Measurements from ENCODE around the gene ZSCAN2. TPM values are rescaled to one million over a fixed set of nuclear protein-coding genes. Genes with fewer than 3 reads are reported as not detected.
"Not testable (repeated sequence)": the region's sequence is repeated elsewhere in the genome, so short reads cannot be mapped to it uniquely, and the experiment has no call there.

The ZSCAN2 gene
- total RNA-seq (1 to 10 TPM; 5.8 to 7.6 TPM), polyA plus RNA-seq (ENCODE audit: insufficient read length in 6 of 6) (10 to 100 TPM; 20.8 to 26.5 (median 22.7) TPM)
- long read RNA-seq, donor 1, transcript ZSCAN2-214 (3 exons, 2,242 nt): major isoform, 6 of 8 reads
- long read RNA-seq, donor 1, partial matches to known transcripts: 0 of 8 reads
- long read RNA-seq, donor 1, other reads (novel, unspliced or antisense): 0 of 8 reads
- long read RNA-seq, donor 2, partial matches to known transcripts: 0 of 6 reads
- long read RNA-seq, donor 2, other reads (novel, unspliced or antisense): 0 of 6 reads
- long read RNA-seq, donor 3, partial matches to known transcripts: 0 of 2 reads
- long read RNA-seq, donor 3, other reads (novel, unspliced or antisense): 0 of 2 reads
- long read RNA-seq, donor 4, partial matches to known transcripts: 0 of 2 reads
- long read RNA-seq, donor 4, other reads (novel, unspliced or antisense): 2 of 2 reads
- long read RNA-seq, donor 5, partial matches to known transcripts: 0 of 2 reads
- long read RNA-seq, donor 5, other reads (novel, unspliced or antisense): 0 of 2 reads
- long read RNA-seq, donor 6, partial matches to known transcripts: 19 of 34 reads
- long read RNA-seq, donor 6, other reads (novel, unspliced or antisense): 6 of 34 reads
- long read RNA-seq, donor 7, partial matches to known transcripts: 0 of 1 reads
- long read RNA-seq, donor 7, other reads (novel, unspliced or antisense): 0 of 1 reads
- long read RNA-seq, donor 8, transcript ZSCAN2-214 (3 exons, 2,242 nt): major isoform, 7 of 9 reads
- long read RNA-seq, donor 8, partial matches to known transcripts: 0 of 9 reads
- long read RNA-seq, donor 8, other reads (novel, unspliced or antisense): 0 of 9 reads
- long read RNA-seq, donor 9: 0 reads
- long read RNA-seq, donor 10, partial matches to known transcripts: 0 of 2 reads
- long read RNA-seq, donor 10, other reads (novel, unspliced or antisense): 0 of 2 reads
- long read RNA-seq, donor 11: 0 reads
- long read RNA-seq, donor 12, partial matches to known transcripts: 0 of 1 reads
- long read RNA-seq, donor 12, other reads (novel, unspliced or antisense): 0 of 1 reads

DNA sequence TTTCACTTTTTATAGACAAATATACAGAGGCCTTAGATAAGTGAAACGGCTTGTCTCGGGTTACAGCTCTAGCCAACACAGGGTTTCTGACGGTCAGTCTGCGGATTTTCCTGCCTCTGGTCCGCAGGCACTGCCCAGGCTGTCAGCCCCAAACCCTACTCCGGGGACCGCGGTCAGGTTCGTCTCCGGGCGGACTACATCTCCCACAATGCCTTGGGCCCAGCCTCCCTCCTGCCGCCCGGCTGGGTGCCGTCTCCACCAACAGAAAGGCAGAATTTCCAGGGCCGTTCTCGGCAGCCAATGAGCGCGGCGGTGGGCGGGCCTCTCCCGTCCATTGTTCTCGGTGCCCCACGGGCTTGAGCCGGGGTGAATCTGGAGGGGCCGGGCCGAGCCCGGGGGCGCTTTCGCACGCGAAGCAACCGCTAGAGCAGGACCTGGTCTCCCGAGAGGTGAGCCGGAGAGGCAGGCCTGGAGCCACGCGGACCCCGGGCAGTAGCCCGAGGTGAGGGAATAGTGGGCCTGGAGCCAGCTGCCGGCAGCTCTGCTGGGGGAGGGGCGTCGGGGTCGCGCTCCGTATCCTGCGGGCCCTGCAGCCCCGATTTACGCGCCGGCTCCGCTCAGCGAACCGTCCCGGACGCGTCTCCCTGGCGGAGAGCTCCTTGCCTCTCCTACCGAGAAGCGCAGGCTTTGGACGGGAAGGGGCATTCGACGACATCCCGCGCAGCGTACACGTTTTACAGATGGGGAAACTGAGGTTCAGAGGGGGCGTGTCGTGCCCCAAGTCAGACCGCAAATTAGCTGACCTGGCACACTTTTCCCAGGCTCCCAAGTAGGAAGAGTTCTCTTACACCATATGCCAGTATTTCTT, at the start of gene ZSCAN2:
Gene ZSCAN2 (plus strand): TSS at position 323 of the 868 bp plus-strand sequence. CDS start 2,919 bp downstream, outside the sequence.
- peak; percentile 93 to 99 (median 96) for DNase-seq
- Histone ChIP-seq H3K4me3 (peak within 1 kb of the TSS; percentile 92 to 99), H3K9me3 (no peaks in the 10 kb centered on the region), H3K4me1 (peaks cover 4 to 46% of the 10 kb centered on the region in 2 donors), H3K27me3 (no peaks in the 10 kb centered on the region), H3K36me3 (peaks cover 0 to 9% of the 10 kb centered on the region in 2 donors), H3K27ac (peak within 1 kb of the TSS; percentile 61 to 68)
- TF ChIP-seq, protein P1, sequence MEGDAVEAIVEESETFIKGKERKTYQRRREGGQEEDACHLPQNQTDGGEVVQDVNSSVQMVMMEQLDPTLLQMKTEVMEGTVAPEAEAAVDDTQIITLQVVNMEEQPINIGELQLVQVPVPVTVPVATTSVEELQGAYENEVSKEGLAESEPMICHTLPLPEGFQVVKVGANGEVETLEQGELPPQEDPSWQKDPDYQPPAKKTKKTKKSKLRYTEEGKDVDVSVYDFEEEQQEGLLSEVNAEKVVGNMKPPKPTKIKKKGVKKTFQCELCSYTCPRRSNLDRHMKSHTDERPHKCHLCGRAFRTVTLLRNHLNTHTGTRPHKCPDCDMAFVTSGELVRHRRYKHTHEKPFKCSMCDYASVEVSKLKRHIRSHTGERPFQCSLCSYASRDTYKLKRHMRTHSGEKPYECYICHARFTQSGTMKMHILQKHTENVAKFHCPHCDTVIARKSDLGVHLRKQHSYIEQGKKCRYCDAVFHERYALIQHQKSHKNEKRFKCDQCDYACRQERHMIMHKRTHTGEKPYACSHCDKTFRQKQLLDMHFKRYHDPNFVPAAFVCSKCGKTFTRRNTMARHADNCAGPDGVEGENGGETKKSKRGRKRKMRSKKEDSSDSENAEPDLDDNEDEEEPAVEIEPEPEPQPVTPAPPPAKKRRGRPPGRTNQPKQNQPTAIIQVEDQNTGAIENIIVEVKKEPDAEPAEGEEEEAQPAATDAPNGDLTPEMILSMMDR (IDR thresholded peaks at IDR 0.05): no peak
- intact Hi-C loops (cut with DNase I): no loop called here
- peak; percentile 99 for ATAC-seq

DNA sequence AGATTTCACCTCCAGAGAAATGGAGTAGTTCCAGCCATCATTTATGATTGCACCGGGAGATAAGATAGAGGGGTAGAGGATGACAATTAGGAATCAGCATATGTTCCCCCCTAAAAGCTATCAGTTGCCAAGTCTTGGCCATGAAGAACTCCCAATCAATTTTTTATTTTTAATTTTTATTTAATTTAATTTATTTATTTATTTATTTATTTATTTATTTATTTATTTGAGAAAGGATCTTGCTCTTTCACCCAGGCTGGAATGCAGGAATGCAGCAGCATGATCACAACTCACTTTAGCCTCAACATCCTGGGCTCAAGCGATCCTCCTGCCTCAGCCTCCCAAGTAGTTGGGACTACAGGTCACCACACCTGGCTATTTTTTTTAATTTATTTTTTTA, 49.2 kb upstream of the ZSCAN2 start:
- H3K27me3 ChIP-seq; H3K9me3 ChIP-seq; intact Hi-C loops (cut with DNase I); DNase-seq; H3K36me3 ChIP-seq; H3K4me3 ChIP-seq; ATAC-seq; H3K27ac ChIP-seq; H3K4me1 ChIP-seq: not testable (repeated sequence)

DNA sequence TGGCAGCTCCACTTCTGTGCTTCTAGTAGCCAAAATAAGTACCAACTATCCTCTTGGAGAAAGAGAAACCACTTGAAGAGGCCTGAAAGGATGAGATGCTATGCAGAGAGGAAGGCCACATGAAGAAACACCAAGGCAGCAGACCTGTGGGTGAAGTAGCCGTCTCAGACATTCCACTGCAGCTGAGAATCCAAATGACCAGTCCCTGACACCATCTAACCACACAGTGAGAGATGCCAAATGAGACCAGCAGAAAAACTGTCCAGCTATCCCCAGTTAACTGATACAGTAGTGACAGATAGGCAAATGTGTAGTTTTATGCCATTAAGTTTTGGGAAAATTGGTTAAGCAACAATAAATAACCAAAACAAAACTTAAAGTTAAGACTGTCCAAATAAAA, 47.9 kb upstream of the ZSCAN2 start:
- DNase-seq (no peak), ATAC-seq (no peak)
- H3K27me3 ChIP-seq: no peaks in the 10 kb centered on the region
- H3K9me3 ChIP-seq: no peaks in the 10 kb centered on the region
- H3K4me1 ChIP-seq: peaks cover 0 to 3% of the 10 kb centered on the region in 2 donors
- H3K4me3 ChIP-seq: no peak overlapping the region
- intact Hi-C loops (cut with DNase I): no loop called here
- TF ChIP-seq, protein P1 (IDR thresholded peaks at IDR 0.05): no peak
- no peak overlapping the region for H3K27ac ChIP-seq
- H3K36me3 ChIP-seq: no peaks in the 10 kb centered on the region

DNA sequence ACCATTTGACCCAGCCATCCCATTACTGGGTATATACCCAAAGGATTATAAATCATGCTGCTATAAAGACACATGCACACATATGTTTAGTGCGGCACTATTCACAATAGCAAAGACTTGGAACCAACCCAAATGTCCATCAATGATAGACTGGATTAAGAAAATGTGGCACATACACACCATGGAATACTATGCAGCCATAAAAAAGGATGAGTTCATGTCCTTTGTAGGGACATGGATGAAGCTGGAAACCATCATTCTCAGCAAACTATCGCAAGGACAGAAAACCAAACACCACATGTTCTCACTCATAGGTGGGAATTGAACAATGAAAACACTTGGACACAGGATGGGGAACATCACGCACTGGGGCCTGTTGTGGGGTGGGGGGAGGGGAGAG, 44.1 kb upstream of the ZSCAN2 start:
- ATAC-seq; H3K36me3 ChIP-seq; H3K9me3 ChIP-seq; H3K27ac ChIP-seq; H3K4me1 ChIP-seq; H3K4me3 ChIP-seq; intact Hi-C loops (cut with DNase I); H3K27me3 ChIP-seq; DNase-seq: not testable (repeated sequence)

DNA sequence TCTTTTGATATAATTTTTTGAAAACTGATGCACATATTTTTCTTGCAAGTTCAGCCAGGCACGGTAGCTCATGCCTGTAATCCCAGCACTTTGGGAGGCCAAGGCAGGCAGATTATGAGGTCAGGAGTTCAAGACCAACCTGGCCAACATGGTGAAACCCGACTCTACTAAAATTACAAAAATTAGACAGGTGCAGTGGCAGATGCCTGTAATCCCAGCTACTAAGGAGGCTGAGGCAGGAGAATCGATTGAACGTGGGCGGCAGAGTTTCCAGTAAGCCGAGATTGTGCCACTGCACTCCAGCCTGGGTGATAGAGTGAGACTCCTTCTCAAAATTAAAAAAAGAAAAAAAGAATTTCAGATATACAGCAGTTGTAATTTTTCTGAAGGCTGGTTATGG, 32.8 kb upstream of the ZSCAN2 start:
- H3K4me1 ChIP-seq; H3K27me3 ChIP-seq; H3K27ac ChIP-seq; intact Hi-C loops (cut with DNase I); ATAC-seq; H3K36me3 ChIP-seq; DNase-seq; H3K9me3 ChIP-seq; H3K4me3 ChIP-seq: not testable (repeated sequence)

DNA sequence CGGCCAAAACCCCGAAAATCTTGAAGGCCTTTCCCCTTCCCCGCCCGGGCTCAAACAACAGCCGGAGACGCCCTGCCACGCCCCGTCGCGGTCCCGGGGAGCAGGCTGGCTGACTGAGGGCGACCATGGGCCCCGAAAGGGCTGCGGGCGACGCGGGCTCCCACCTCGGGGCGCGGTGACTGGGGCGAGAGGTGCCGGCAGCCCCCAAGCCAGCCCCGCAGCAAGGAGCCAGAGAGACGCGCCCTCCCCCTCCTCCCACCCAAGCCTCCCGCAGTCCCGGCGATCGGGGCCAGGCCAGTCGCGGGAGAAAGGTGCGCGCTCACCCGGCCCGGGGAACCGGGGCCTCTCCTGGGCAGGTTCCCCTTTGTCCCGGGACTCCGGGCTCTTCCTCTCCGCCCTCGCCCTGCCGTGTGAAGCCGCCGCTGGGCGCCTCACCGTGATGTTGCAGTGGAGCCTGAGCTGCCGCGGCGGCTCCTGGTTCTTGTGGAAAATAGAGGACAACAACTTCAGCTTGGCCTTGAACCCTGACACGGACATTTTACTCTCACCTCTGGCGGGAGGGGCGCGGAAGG, 30.6 kb upstream of the ZSCAN2 start:
- H3K4me3 ChIP-seq: peak overlapping the region; percentile 66 to 76
- H3K27ac ChIP-seq: peak overlapping the region; percentile 87 to 95
- ATAC-seq (peak; percentile 81), DNase-seq (peak; percentile 46 to 94 (median 69))
- no peaks in the 10 kb centered on the region for H3K9me3 ChIP-seq
- peaks cover 4 to 9% of the 10 kb centered on the region in 2 donors for H3K4me1 ChIP-seq
- H3K27me3 ChIP-seq: no peaks in the 10 kb centered on the region
- TF ChIP-seq, protein P1 (IDR thresholded peaks at IDR 0.05): no peak
- no peaks in the 10 kb centered on the region for H3K36me3 ChIP-seq
- intact Hi-C loops (cut with DNase I): no loop called here

Data from left lung (tissue), 14 donors.